ENCODE measurements around the gene RTKN. TPM values are rescaled to one million over a fixed set of nuclear protein-coding genes. Genes with fewer than 3 reads are reported as not detected.

Gene RTKN
- total RNA-seq, 1 donor from 2014 or later, result 60.8 TPM

DNA sequence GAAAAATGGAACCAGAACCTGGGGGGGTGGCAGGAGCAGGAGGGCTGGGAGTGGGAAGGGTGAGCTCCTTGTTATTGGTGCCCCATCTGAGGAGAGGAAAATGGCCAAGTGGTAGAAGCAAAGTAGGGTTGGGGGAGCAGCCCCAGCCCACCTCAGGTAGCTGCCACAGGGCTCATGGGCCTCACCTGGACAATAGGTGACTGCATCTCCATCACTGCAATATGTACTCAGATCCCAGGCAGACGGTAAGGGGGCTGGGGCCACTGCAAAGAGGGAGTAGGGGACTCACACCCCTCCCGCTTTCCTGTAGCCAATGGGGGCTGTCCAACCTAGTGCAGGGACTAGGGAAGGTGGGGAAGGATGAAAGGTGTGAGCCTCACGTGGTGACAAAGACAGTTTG lies 24.5 kb downstream of the RTKN start:
- no peak for DNase-seq (ENCODE audit: low read depth)

- DNase-seq (ENCODE audit: low read depth), result no peak
These were observed 25.0 kb downstream of the RTKN start for GRCh38 chr2:74416778-74417177.

GRCh38 chr2:74415762-74416395 lies 25.9 kb downstream of the RTKN start:
- DNase-seq (ENCODE audit: low read depth), result no peak

- no peak for DNase-seq (ENCODE audit: low read depth)
These were observed 26.6 kb downstream of the RTKN start for GRCh38 chr2:74414881-74415761.

DNA sequence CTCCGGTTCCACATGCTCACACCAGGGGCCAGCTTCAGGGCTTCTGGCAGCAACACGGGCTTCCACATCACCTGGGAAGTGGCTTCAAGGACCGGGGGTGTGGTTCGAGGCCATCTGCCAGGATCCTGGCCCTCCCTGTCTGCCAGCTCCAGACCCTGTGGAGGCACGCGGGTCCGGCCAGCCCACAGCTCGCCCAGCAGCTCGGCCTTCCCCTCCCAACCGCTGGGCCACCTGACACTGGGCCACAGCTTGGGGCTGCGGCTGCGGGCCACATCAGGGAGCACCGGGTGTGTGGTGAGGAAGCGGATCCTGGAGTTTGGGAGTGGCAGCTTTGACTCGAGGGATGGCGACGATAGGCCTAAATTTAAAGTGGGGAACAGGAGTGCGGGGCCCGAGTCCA lies 27.3 kb downstream of the RTKN start:
- DNase-seq (ENCODE audit: low read depth), result no peak

DNA sequence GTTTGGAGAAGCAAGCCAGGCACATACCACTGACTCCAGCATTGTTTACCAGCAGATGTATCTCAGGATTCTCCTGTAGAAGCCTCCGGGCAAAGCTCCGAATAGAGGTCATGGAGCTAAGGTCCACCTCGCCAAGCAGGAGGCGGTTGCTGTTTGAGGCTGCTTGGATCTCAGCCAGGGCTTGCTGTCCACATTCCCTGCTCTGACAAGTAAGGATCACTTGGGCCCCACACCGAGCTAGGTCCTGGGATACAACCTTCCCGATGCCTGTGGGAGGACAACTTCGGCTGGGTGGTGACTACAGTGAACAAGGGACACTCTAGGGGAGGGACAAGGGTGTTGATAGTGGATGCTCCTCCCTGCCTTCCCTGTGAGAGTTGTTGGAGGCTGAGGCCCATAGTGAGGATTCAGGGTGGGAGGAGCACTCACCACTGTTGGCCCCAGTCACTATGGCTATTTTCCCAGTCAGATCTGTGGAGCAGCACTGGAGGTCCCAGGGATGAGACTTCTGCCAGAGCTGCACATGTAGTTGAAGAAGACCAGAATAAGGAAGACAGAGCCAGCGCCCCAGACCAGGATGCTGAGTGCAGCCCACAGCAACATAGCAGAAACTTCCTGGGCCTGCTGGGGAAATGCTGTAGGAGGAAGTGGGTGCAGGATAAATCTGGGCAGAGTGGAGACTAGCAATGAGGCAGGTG lies 28.6 kb downstream of the RTKN start:
- DNase-seq (ENCODE audit: low read depth), result no peak

DNA sequence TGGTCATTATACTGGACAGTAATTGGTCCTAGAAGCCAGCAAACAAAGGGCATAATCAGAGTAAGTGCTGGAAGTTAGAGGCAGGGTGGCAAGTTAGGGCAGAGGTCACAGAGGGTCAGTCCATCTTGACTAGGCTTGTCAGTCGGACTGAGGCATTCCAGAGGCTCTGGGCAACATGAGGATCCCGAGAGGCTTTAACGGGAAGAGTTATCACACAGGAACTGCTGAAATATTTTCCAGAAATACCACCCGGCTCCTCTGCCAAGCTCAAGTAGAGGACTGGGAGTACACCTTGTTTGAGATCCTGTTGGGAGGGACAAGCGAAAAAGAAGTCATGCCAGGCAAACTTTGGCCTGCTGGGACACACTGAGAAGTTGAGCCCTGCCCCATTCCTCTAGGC lies 34.1 kb downstream of the RTKN start:
- DNase-seq (ENCODE audit: low read depth), result no peak

DNA sequence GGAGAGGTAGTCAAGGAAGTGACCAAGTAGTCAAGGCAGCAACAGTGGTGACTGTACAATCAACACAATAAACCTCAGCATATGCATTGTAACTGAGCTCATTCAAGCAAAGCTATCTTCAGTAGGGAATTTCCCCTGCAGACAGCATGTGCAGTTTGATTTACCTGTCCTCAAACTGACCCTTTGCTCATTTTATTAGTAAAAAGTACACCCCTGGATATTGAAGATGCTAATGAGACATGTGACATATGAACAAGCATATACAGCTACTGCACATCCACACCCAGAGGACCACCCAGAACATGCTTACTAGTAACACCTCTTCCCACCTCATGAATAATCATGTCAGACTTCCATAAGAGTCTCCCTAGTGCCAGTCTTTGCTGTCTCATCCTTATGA lies 35.7 kb downstream of the RTKN start:
- peak; percentile 71 for DNase-seq (ENCODE audit: low read depth)

DNA sequence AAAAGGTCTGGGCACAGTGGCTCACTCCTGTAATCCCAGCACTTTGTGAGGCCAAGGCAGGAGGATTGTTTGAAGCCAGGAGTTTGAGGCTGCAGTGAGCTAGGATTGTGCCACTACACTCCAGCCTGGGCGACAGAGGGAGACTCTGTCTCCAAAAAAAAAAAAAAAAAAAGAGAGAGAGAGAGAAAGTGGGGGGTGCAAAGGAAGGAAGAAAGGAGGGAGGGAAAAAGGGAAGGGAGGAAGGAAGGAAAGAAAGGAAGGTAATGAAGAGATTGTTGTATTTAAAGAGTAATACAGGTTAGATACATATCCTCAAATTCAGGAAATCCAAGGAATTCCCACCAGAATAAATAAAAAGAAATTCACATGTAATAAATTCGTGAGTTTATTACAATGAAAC lies 39.8 kb downstream of the RTKN start:
- no peak for DNase-seq (ENCODE audit: low read depth)

GRCh38 chr2:74399785-74400184 lies 42.0 kb downstream of the RTKN start:
- DNase-seq (ENCODE audit: low read depth), result peak; percentile 33

DNA sequence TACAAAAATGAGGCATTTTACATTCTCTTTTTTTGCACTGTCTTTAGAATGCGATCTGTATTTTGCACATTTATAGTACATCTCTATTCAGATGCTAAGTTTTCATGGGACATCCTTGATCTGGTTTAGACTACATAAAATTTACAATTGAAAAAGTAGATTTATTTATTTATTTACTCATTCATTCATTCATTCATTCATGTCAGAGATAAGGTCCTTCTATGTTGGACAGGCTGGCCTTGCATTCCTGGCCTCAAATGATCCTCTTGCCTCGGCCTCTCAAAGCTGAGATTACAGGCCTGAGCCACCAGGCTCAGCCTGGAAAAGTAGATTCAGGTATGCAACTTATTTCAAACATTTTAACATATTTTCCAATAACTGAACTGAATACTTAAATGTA lies 45.6 kb downstream of the RTKN start:
- no peak for DNase-seq (ENCODE audit: low read depth)

GRCh38 chr2:74393525-74393924 lies 48.2 kb downstream of the RTKN start:
- no peak for DNase-seq (ENCODE audit: low read depth)

- DNase-seq (ENCODE audit: low read depth), result no peak
These were observed 49.3 kb downstream of the RTKN start for GRCh38 chr2:74392449-74392743.

GRCh38 chr2:74391580-74392448 lies 49.9 kb downstream of the RTKN start:
- DNase-seq (ENCODE audit: low read depth), result peak; percentile 84

DNA sequence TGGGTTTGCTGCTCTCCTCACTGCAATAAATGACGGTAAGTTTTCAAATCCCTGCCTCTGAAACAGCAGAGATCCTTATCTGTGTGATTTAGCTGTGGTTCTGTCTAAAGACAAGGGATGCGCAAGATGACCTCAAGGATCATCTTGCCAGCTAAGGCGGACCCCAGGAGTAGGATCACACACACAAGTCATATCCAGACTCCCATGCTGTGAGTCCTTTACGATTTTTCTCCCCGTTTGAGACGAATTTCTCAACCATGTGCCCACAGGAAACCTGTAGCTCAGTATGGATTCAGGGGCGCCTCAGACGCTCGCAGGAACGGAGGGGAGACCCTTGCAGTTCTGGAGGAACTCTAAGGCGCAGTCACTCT lies 50.5 kb downstream of the RTKN start:
- peak; percentile 13 for DNase-seq (ENCODE audit: low read depth)

DNA sequence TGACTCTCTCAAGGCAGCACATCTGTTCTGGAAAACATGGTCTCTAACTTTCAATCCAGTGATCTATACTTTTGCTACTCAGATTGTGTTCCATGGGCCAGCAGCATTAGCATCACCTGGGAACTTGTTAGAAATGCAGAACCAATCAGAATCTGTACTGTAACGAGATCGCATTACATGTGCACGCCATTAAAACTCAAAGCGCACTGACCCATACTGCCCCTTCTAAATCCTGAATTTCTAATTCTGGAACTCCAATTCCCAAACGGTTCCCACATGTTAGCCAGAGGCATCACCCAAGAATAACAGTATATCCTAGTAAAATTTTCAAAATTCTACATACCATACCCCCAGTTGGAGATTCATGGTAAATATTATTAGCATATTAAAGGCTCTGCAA lies 51.1 kb downstream of the RTKN start:
- DNase-seq (ENCODE audit: low read depth), result no peak

DNA sequence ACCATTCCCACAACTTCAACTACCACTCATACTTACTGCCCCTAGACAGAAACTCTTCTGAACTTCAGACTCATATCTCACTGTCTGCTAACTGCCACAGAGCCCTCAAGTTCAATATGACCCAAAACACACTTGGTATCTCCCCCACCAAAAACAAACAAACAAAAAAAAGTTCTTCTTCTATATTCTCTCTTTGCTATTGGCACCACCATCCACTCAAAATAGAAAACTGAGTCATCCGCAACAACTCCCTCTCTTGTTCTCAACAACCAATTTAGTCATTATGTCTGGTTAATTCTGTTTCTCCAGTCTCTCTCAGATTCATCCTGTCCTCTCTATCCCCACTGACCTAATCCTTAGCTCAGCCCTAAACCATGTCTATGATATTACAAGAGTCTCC lies 54.4 kb downstream of the RTKN start:
- no peak for DNase-seq (ENCODE audit: low read depth)

- no peak for DNase-seq (ENCODE audit: low read depth)
These were observed 56.3 kb downstream of the RTKN start for GRCh38 chr2:74385396-74385795.

DNA sequence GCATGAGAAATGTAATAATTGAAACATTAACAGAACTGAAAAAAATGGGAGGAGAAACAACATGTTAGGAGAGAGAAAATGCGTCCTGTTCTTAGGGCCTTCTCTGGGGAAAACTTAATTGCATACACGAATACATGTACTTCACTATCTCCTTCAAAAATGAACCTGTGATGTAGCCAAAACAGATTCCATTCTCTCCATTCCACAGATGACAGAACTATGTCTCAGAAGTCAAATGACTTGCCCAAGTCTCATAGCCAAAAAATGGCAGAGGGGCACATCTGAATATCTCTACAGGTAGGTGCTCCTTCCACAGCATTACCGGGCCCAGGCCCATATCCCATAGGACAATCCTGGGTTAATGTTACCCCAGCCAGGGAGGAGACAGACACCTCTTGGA lies 57.7 kb downstream of the RTKN start:
- DNase-seq (ENCODE audit: low read depth), result no peak

DNA sequence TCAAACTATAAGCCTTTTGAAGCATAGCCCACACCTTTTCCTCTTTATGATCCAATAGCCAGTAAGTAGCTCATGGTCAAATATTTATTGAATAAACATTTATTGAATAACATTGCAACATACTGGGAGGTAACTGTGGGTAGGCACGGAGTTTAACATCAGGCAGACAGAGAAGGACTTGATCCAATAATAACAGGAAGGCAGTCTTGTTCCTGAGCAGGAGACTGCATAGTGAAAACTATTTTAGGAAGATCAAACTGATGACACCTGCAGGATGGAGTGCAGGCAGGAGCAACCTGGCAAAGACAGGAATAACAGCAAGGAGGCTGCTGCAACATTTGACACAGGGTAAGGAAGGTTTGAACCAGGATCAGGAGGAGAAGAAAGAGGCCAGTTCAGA lies 58.5 kb downstream of the RTKN start:
- peak; percentile 30 for DNase-seq (ENCODE audit: low read depth)

DNA sequence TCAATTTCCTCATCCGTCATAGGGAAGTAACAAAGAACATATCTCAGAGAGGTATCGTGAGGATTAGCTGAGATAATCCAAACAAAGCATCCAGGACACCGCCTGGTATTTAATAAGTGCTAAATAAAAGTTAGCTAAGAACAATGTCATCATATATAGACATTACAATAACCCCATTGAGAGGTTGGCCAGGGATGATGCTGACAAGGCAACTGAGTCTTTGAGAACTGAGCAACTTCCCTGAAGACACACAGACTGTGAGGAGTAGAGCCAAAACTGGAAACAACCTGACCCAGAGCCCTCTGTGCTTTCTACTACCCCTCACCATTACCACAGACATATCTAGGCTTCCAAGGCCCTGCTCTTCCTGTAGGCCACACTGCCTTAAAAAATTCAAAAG lies 60.0 kb downstream of the RTKN start:
- no peak for DNase-seq (ENCODE audit: low read depth)

All from renal cortical epithelial cell (primary cell).